Measurements from ENCODE around the gene HIVEP3.

DNA sequence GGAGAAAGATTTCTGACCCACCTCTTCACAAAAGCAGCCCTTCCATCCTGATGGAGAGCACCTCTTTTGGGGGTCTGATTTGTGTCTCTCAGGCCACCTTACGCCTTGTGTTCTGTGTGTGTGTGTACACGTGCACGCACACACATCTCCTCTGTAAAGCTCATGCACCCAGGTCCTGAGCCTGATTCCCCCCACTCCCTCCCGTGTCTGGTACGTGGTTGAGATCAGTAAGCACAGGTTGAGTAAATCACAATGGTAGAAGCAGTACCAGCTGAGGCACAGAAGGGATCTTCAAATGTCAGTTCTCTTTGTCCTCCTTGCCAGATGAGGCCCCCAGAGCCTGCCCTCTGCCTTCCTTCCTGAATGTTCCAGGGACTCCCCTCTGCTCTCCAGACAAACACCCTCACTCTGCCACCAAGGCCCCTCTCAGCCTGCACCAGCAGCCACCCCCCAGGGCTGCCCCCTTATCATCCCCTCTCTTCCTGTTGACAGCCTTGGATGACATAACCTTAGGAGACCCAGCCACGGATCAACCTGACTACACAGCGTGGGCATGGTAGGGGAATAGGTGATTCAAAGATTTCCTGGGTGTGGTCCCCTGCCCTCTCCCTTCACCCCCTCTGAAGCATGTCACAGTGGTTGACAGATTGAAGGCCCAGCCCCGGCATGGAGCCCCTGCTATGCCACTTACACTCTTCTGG, 112.8 kb downstream of the HIVEP3 start:
- TF ChIP-seq POLR2A (IDR thresholded peaks at IDR 0.05; ENCODE audit: low read depth, low read length) (no peak), PAX5 (IDR thresholded peaks at IDR 0.05; ENCODE audit: insufficient read depth, low read length, severe bottlenecking) (no peak)

All from GM12891 (cell line).